ENCODE data around the gene PTPRN2. TPM values are rescaled to one million over a fixed set of nuclear protein-coding genes. Genes with fewer than 3 reads are reported as not detected.
"Not testable (repeated sequence)": the region's sequence is repeated elsewhere in the genome, so short reads cannot be mapped to it uniquely, and the experiment has no call there.

Gene PTPRN2
- total RNA-seq, 1 experiment from 2014 or later = 2.9 TPM

DNA sequence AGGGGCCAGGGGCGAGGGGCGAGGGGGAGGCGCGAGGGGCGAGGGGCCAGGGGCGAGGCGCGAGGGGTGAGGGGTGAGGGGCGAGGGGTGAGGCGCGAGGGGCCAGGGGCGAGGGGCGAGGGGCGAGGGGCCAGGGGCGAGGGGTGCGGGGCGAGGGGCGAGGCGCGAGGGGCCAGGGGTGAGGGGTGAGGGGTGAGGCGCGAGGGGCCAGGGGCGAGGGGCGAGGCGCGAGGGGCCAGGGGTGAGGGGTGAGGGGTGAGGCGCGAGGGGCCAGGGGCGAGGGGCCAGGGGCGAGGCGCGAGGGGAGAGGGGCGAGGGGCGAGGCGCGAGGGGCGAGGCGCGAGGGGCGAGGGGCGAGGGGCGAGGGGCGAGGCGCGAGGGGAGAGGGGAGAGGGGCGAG, 192.3 kb downstream of the PTPRN2 start:
- no peak for DNase-seq (ENCODE audit: extremely low read depth, low read depth)

DNA sequence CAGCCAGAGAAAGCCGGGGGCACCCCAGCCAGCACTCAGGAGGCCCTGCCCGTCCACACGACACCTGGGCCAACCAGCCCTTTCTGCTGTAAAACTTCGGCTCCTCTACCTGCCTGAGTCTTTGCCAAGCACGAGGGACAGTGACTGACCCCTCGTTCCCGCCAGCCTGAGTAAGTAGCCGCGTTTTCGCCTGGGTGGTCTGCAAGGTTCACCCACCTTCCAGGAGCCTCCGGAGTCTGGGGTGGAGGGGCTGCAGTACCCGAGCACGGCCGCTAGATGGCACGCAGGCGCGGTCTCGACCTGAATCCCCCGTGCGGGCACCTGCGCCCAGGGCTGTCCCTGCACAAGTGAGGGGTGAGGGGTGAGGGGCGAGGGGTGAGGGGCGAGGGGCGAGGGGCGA, 192.7 kb downstream of the PTPRN2 start:
- peak; percentile 32 for DNase-seq (ENCODE audit: extremely low read depth, low read depth)

DNA sequence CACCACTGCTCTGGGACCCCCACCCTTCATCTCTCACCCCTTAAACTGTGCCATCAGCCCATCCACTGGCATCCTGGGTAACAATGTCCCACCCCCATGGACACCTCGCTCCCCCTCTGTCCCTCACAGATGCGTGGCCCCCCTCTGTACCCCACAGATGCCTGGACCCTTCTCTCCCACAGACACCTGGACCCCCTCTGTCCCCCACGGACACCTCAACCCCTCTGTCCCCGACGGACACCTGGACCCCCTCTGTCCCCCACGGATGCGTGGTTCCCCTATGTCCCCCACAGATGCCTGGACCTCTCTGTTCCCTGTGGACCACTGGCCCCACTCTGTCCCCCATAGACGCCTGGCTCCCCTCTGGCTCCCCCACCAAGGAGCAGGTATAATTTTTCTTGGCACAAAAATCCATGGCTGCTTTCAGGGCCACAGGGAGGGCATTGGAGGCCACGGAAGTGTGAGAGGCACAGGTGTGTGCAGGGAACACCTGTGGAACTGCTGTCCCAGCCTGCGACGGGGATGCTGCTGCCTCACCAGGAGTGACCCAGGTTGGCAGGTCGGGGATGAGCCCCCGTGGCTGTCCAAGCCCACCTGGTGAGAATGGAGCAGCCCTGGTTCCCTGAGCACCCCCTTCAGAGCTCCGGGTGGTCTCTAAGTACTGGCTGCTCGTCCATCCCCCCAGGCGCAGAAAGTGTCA, 193.5 kb downstream of the PTPRN2 start:
- no peak for DNase-seq (ENCODE audit: extremely low read depth, low read depth)

DNA sequence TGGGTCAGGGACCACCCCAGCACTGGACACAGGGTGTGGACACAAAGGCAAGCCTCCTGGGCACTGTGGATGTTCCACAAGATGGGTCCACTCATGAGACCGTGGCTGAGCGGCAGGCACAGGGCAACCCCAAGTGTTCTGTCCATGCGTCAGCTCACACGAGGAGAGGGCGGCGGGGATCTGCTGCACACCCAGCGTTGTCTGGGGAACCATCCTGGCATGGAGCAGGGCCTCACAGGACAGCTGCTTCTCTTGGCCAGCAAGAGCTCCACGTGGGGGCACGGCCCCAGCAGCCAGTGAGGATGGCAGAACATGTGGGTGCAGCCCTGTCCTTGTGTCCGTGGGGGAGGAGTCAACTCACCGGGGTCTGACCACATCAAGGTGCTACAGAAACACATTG, 195.4 kb downstream of the PTPRN2 start:
- no peak for DNase-seq (ENCODE audit: extremely low read depth, low read depth)

DNA sequence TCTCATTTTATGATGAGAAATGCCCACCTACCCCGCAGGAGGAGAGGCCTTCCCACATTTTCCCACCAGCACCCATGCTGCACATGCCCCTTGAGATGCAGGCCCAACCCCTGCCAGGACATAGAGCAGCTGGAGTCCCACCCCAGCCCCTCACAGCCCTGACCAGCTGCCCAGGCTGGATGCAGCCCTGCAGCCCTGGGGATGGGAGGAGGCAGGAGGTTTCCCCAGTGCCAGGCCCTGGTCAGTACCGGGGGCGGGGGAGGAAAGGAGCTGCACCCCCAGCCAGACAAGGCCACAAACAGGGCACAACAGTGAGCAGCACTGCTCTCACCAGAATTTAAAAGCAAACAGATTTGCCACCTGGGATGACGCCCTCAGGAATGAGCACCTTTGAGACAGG, 196.1 kb downstream of the PTPRN2 start:
- DNase-seq (ENCODE audit: extremely low read depth, low read depth) = no peak

DNA sequence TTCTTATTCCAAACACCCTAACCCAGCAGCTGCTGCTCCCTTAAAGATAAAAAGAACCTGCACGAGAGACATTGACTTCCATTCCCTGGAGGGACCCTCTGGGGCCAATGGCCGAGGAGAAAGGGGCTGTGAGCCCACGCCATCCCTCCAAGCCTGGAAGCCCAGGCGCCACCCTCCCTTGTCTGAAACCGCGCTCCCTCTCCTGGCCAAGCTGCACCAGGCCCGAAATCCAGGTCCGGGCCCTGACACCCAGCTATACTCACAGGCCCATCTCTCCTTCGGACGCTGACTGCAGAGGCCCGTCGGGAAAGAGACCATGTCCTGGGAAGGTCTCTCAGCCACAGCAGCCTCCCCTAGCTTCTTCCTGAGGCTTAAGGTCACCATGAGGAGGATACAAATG, 196.5 kb downstream of the PTPRN2 start:
- DNase-seq (ENCODE audit: extremely low read depth, low read depth) = no peak

DNA sequence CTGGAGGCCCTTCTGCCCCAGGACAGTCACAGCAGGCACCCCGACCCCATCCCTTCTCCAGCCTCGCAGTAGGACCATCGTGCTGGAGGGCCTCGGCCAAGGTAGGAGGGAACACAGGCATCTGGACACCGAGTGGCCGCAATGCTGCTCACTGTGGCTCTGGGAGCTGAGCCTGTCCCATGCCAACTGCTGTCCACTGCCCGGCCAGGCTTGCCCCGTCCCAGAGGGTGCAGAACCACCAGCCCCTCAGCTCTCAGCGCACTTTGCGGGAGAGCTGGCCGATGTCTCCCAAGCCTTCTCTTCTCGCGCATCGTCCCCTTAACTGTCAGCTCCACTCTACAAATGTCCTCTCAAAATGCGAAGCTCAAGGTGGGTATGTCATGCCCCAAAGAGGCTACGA, 197.2 kb downstream of the PTPRN2 start:
- DNase-seq (ENCODE audit: extremely low read depth, low read depth) = no peak

DNA sequence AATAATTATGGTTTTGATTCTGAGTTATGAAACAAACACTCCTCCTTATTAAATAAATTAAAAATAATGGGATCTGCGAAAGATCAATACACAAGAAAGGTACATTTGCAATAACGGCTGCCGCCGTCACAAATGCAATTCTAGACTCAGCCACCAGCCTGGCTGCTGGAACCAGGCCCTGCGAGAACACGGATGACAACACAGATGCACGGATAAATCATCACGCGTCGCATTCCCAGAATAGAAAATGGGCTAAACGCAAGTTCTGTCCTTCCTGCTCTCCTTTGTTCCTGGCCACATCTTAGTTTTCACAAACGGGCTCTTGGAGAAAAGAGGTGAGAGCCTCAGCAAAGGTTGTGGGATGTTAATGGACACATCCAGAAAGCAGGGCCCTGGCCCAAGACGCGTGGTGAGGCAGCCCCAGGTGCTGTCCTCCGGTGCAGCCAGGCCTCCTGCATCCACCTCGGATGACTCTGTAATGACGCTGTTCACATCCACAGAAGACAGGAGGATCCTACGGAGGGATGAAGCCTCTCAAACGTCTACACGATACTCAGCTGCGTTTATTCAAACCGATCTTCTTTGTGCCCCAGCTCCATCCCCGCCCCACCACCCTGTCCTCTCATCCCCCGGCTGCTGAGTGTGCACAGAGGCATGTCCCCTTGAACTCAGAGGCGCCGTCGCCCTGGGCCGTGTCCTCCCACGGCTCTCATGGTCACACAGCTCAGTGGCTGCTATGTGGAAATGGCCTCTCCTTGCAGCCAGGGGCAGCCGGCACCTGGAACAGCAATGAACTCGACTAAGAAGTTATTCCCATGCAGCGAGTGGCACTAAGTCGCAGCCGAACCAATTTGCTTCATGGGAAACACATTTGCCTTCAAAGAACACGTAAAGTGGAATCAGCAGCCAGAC, 197.9 kb downstream of the PTPRN2 start:
- DNase-seq (ENCODE audit: extremely low read depth, low read depth) = no peak

DNA sequence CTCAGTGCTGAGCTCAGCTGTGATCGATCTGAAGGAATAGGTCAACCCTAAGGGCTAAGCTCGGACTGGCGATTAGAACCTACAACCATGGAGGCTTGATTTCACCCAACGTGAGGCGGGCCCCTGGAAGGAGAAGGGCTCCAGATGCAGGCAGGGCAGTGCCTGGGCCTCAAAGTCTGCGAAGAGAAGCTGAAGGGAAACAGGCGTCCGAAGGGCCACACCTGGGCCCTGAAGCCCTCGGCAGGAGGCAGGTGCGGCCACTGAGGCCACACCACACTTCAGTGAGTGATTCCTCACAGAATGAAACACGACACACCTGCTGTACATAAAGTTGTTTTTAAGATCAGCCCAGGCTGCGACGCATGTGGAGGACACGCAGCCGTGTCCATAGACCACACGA, 198.7 kb downstream of the PTPRN2 start:
- no peak for DNase-seq (ENCODE audit: extremely low read depth, low read depth)

DNA sequence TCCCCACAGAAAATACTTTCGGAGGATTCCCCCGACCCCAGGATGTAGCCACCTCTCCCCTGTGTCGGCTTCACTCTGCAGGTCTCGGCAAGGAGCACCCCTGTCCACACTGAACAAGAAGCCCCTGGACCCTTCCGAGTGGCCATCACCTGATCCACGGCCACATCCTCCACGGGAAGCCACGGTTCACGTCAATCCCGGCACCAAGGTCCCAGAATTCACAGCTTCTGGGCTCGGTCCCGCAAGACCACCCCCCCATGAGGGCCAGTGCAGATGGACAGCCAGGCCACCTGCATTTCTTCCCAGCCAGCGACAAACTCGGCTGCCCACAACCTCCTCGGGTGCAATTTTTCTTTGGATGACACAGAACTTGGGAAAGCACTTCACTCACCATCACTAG, 199.6 kb downstream of the PTPRN2 start:
- DNase-seq (ENCODE audit: extremely low read depth, low read depth) = no peak

DNA sequence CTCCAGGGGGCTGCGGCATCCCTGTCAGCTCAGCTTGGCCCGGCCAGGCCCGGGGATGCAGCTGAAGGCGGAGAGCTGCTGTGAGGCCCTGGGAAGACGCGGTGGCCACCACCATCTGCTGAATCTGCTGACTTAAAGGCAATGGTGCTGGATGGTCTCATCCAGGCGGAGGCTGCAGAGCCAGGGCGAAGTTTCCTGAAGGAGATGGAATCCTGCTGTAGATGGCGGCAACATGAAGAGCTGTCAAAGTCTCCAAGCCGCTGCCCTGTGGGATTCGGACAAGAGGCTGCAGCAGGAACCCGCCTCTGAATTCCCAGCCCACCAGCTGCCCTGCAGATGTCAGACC, 200.1 kb downstream of the PTPRN2 start:
- no peak for DNase-seq (ENCODE audit: extremely low read depth, low read depth)

DNA sequence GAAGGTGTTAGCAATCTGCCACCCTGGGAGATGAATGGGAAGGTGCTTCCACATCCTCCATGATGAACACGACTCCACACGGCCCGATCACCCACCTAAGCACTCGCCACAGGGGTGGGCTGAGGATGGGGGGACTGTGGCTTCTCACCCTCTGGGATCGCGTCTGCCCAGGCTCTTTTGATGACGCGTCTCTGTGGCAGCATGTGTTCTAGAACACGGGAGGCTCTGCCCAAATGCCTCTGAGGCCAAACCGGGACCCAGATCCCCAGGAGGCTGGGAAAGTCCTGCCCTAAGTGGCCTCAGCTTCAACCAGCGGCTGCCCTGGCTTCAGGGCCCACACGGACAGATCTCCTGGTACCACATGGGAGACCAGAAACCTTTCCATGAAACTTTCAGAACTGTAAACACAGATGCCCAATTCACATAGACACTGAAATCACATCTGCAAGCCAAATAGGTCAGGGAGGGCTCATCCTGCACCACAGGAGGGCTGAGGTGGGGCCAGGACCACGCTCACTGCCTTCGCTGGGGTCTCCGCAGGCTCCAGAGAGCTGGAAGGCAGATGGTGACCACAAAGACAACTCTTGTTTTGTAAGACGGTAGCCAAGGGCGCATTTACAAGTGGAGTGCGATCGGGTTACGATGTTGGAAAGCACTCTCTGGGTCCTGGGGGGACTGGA, 200.6 kb downstream of the PTPRN2 start:
- no peak for DNase-seq (ENCODE audit: extremely low read depth, low read depth)

DNA sequence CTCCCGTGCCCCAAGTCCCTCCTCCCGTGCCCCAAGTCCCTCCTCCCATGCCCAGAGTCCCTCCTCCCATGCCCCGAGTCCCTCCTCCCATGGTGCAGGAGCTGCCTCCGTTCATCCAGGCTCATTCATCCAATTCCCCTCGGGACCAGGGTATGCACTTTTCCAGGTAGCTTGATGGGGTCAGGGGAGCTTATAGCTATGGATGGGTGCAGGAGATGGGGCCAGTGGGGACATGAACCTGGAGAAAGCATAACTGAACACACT, 201.3 kb downstream of the PTPRN2 start:
- DNase-seq (ENCODE audit: extremely low read depth, low read depth) = no peak

DNA sequence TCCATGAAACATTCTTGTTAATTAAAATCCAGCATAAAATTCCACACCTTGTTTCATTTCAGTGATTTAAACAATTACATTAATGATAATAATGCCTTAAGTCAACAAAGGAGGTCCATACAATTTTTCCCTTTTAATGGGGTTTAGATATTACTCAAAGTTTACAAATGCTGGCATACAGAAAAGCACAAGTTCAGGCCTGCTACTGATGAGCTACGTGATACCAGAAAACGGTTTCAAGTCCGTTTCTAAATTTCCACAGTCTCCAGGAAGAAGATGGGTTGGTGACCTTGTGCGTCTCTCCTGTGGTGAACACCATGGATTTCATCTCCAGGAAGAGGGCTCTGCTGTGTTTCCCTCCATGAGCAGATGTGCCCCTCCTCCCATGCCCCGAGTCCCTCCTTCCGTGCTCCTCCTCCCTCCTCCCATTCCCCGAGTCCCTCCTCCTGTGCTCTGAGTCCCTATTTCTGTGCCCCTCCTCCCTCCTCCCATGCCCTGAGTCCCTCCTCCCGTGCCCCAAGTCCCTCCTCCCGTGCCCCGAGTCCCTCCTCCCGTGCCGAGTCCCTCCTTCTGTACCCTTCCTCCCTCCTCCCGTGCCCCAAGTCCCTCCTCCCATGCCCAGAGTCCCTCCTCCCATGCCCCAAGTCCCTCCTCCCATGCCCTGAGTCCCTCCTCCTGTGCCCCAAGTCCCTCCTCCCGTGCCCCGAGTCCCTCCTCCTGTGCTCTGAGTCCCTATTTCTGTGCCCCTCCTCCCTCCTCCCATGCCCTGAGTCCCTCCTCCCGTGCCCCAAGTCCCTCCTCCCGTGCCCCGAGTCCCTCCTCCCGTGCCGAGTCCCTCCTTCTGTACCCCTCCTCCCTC, 201.9 kb downstream of the PTPRN2 start:
- DNase-seq (ENCODE audit: extremely low read depth, low read depth) = not testable (repeated sequence)

DNA sequence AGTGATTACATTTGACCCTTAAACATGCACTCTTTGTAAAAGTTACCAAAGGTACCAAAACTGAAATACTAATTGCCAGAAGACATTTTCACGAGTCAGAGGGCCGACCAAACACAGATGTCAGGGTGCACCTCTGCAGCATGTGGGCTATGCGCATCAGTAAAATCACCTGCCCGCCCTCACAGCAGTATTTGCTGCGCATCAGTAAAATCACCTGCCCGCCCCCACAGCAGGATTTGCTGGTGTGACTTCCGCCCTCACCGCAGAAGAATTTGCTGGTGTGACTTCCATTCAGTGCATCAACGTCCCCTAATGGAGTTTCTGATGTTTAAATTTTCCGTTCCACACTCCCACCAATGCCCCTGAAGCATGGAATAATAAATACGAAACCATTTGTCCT, 202.9 kb downstream of the PTPRN2 start:
- no peak for DNase-seq (ENCODE audit: extremely low read depth, low read depth)

DNA sequence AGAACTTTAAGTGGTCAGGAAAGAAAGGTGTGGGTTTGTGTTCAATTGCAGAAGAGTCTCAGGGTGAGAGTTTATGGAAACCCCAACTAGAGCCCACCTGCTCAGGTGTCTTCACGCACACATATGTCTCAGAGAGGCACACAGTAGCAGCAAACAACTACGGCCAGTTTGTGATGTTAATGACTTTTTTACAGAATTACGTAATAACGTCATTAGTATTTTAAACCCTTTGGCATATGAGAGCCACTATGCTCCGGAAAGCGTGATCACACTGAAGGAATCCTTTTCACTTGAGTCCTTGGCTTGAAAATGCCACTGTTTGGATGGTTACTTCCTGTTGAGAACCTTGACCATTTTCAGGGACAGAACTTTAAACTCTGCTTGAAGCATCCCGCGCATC, 204.0 kb downstream of the PTPRN2 start:
- no peak for DNase-seq (ENCODE audit: extremely low read depth, low read depth)

DNA sequence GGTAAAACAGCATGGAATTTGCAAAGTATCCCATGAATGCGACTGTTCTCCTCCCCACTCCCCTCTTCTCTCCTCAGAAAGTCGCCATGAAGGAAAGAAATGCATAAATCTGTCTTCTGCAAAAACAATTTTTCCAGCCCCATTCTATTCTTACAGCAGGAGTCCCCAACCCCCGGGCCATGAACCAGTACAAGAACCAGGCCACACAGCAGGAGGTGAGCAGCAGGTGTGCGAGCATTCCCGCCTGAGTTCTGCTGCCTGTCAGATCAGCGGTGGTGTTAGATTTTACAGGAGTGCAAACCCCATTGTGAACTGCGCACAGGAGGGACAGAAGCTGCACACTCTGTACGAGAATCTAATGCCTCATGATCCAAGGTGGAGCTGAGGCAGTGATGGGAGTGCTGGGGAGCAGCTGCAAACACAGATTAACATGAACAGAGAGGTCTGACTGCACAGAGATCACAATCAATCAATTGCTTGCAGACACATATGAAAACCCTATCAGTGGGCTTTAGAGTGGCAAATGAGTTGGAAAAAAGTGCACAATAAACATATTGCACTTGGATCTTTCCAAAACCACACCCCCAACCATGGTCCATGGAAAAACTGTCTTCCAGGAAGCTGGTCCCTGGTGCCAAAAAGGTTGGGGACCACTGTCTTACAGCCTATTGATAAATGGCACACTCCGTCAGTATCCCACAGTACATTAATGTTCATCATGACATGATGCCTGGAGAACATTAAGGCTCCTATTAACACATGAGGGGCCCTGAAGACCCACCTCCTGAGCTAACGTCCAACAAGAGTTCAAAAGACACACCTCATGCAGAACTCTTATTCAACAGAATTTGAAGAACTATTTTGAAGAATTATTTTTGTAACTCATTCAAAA, 205.0 kb downstream of the PTPRN2 start:
- DNase-seq (ENCODE audit: extremely low read depth, low read depth) = no peak

DNA sequence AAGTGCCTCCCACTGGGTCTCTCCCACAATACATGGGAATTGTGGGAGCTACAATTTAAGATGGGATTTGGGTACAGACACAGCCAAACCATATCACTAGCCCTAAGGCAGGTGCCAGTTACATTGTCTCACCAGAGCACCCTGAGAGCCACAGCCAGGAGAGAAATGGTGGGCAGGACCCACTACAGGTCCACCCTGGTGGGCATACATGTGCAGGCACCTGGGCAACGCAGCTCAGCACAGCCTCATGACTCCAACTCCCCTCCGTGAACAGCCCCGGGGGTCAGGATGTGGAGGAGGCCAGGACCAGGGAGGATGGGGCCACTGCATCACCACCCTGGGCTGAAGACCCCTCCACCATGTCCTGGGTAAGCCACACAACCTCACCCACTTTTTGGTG, 205.7 kb downstream of the PTPRN2 start:
- DNase-seq (ENCODE audit: extremely low read depth, low read depth) = no peak

DNA sequence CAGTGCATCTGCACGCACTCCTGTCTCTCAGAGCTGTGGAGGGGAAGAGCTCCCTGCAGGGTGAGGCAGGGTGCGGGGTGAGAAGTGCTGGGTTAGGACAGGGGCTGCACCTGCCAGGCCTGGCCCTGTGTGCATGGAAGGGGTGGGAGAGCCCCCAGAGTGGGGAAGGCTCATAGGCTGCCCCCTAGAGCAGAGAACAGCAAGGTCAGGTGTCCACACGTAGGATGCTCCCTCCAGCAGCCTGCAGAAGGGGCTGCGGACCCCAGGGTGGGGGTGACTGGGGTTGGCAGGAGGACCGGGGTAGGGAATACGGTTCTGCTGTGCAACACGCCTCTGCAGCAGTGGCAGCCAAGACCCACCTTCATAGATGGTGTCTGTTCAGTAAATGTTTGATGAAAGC, 208.6 kb downstream of the PTPRN2 start:
- no peak for DNase-seq (ENCODE audit: extremely low read depth, low read depth)

All from NCI-H460 (cell line).